Fibroblast of mammary gland (primary cell): ENCODE results near the gene NOLC1.

Source experiments
- DNase-seq: peaks from one replicate; pipeline ENCODE4 v3.0.0-alpha.2; 2010; ENCODE audit warnings: low read depth
- H3K4me3 ChIP-seq: 2 replicates; pipeline ENCODE4 v1.5.1; 2011; ENCODE audit warnings: low read depth, mild to moderate bottlenecking, low read length, moderate library complexity; ENCODE audit not compliant: control insufficient read depth
- CTCF ChIP-seq: conservative IDR thresholded peaks from 2 replicates; pipeline ENCODE4 v1.5.1; 2011; ENCODE audit warnings: low read depth, low read length, inconsistent platforms; ENCODE audit not compliant: control insufficient read depth, insufficient read depth

Gene NOLC1

DNA sequence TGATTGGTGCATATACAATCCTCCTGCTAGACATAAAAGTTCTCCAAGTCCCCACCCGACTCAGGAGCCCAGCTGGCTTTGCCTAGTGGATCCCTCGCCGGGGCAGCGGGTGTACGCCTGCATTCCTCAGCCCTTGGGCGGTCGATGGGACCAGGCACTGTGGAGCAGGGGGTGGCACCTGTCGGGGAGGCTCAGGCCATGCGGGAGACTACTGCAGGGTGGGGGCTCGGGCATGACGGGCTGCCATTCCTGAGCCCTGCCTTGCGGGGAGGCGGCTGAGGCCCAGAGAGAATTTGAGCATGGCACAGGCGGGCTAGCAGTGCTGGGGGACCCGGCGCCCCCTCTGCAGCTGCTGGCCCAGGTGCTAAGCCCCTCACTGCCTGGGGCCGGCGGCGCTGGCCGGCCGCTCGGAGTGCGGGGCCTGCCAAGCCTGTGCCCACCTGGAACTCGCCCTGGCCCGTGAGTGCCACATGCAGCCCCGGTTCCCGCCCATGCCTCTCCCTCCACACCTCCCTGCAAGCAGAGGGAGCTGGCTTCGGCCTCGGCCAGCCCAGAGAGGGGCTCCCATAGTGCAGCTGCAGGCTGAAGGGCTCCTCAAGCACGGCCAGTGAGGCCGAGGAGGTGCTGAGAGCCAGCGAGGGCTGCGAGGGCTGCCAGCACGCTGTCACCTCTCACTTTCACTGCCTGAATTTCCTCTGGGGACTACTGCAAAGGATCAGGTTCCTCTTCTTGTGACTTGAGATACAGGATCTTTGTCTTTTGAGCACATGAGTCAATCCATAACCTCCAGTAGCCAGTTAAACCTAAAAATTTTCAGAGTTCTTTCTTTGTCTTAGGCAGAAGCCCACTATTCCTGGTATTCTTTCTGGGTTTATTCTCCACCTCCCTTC, 48.8 kb downstream of the NOLC1 start:
- H3K4me3 ChIP-seq: no peak overlapping the region
- no peak for TF ChIP-seq CTCF
- no peak for DNase-seq

GRCh38 chr10:102202386-102202785, 50.2 kb downstream of the NOLC1 start:
- no peak for DNase-seq

DNA sequence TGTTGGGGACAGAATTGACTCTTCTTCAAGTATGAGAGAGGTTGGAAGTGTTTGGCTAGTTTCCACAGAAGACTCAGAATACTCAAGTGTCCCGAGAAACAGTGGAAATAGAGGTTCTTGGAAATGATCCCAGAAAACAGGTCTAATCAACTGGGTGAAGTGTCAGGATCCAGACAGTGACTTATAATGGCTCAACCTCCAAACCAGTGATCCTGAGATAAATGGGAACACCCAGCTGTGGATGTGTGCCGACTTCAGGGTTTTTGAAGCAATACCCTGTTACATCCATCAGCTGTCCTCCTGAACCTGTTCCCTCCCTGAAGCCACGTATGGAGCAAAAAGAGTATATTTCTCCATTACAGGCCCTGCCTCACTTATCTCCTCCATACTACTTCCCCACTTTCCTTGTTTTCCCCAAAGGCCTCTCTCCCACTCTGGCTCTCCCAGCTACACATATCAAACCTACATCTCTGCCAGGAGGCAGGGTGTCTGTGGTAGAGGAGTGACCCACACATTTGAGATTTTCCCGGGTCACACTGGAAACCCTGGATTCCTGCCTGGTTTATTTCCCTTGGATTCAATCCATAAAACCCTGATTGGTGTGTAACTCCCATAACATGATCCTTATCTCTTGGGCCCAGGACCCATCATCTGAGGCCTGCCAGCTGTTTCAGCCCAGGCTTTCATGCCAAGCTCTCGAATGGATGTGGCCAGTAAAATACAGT, 56.3 kb downstream of the NOLC1 start:
- no peak for TF ChIP-seq CTCF
- H3K4me3 ChIP-seq: no peak overlapping the region
- DNase-seq: peak; percentile 58

More at GRCh38 chr10:102202386-102202785, 50.2 kb downstream of the NOLC1 start:
- no peak overlapping the region for H3K4me3 ChIP-seq
- TF ChIP-seq CTCF: no peak

DNA sequence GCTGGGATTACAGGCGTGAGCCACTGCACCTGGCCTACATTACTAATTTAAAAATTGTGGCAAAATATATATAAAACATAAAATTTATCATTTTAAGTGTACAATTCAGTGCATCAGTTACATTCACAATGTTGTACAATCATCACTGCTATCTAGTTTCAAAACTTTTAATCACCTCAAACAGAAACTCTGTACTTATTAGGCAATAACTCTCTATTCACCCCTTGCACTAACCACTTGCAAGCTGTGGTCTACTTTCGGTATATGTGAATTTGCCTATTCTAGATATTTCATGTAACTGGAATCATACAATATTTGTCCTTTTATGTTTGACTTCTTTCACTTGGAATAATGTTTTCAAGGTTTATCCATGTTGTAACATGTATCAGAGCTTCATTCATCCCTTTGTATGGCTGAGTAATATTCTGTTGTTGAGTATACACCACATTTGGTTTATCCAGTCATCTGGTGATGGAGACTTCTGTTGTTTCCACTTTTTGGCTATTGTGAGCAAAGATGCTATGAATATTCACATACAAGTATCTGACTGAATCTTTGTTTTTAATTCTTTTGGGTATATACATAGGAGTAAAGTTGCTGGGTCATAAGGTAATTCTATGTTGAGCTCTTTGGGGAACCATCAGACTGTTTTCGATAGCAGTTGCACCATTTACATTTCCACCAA, 59.6 kb downstream of the NOLC1 start:
- no peak overlapping the region for H3K4me3 ChIP-seq
- no peak for TF ChIP-seq CTCF
- DNase-seq: no peak
